Measurements from ENCODE around the gene BMP3.

The BMP3 gene

DNA sequence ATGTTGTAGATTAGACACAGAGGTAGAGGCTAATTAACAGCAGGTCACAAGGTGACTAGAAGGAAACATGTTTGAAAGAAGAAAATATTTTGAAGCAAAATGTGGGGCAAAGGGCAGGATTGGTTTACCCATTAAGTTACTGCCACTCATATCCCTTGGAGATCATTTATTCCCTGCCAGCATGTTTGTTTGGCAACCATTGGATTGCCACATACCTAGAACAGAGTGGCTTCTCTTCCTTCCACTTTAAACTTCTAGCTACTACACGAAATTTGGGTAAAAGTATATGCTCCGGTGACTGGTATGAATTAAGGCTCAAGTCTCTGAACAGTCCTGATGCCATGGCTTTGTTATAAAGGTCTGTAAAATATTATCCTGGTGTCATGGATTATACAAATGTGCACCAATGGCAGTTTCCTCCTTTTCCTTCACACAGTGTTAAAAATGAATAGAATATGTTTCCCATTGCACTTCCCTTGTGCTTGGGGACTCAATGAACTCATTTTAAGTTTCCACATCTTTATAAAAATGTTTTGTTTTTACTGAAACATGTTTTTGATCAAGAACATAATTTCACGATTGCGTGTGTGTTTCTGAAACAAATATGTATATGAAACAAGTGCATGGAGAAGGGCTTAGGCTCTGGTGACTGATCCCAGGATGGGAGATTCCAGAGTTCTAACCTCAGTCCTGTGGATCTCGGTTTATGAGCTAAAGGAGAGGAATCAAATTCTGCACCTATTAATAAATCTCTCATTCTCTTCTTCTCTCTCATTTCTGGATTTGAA is 12.3 kb downstream of the BMP3 start:
- no peak for DNase-seq (ENCODE audit: low spot score)

GRCh38 chr4:81049330-81049729 is 18.8 kb downstream of the BMP3 start:
- no peak for DNase-seq (ENCODE audit: low spot score)

DNA sequence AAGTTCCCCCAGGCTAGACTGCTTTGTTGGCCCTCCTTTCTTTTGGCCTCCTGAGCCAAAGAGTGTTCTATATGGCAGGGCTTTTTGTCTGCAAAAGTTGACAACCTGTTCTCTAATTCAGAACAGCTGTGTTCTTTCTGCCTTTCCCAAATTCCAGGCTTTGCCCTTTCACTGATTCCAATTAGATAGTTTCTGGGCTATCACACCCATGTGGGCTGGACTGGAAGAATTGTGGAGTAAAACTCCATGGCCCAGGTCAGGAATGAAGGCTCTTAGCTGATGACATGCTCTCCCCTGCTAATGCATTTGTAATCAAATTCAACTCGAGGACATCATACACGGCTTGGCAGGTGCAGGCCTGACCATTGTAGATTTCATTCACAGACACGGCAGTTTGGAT is 19.4 kb downstream of the BMP3 start:
- DNase-seq (ENCODE audit: low spot score) = no peak

DNA sequence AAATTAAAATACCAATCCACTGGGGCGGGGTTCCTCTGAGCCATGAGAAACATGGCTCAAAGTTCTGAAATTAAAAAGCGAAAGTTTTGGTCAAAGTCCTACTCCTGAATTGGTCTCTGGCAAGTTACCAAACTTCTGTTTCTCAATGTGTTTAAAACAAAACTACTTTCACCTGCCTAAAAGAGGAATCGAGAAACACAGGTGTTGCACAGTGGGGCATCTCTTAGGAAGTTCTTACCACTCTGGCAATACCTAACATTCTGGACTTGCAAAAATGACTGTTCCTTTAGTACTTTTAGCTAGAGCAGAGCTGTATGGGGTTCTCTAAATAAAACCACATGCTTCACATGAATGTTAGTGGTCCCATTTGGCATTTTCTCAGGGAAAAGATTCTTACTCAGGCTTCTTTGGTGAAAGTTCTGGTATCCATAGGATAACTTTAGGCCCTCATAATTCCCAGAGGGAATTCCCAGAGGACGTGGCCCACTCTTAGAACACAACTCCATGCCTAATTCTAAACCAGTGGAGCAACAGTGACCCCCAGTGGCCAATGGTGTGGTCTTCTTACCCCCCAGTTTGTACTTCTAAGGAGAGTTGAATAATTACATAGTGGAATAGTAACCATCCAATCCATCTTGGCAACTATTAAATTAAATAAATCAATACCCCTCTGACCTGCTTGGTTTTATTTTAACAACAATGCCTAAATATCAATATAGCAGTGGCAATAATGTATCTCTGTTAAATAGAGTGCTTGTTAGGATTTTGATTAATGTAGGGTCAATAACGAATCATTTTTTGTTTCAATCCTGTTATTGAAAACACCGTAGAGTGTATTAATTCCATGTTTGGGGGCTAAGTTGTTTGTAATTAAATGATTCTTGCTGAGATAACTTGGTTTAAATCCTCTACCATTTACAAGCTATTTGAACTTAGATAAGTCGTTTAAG is 21.9 kb downstream of the BMP3 start:
- no peak for DNase-seq (ENCODE audit: low spot score)

GRCh38 chr4:81058621-81059020 is 28.1 kb downstream of the BMP3 start:
- DNase-seq (ENCODE audit: low spot score) = no peak

- no peak for DNase-seq (ENCODE audit: low spot score)
Observed at GRCh38 chr4:81060587-81061343, 30.3 kb downstream of the BMP3 start.

- DNase-seq (ENCODE audit: low spot score) = no peak
Observed at GRCh38 chr4:81061344-81061730, 30.8 kb downstream of the BMP3 start.

DNA sequence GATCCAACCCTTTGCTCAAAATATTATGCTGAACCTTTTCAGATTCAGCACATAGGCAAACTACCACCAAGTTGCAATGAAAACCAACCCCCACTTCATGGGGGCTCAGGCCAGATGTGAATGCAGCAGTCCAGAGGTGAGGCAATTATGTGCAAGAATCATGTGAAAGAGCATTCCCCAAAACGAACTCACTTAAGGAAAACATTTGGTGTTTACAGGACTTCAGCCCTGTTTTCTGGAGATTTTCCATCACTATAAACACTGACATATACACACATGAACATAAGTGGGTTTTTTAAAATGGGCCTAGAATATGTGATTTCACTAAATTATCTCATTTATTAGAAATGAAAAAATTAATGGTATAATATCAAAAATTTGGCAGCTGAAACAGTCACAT is 31.5 kb downstream of the BMP3 start:
- no peak for DNase-seq (ENCODE audit: low spot score)

DNA sequence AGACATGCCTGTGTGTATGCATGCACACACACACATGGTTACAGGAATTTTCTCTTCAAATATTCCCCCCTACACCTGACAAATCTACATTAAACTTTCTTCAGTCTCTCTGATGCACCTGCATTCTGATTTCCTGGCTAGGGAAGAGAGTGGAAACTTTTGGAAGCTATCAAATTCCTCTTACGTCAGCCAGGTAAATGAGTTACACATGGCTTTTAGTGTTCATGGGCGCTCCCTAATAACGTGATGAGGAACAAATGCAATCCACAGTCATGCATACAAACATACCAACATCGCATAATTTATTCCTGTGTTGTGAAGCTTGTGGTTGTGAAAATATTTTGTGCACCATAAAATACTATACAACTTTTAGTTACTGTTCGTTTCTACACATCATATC is 34.9 kb downstream of the BMP3 start:
- DNase-seq (ENCODE audit: low spot score) = no peak

GRCh38 chr4:81069706-81070331 is 39.3 kb downstream of the BMP3 start:
- peak; percentile 3 for DNase-seq (ENCODE audit: low spot score)

- no peak for DNase-seq (ENCODE audit: low spot score)
Observed at GRCh38 chr4:81071013-81071412, 40.5 kb downstream of the BMP3 start.

DNA sequence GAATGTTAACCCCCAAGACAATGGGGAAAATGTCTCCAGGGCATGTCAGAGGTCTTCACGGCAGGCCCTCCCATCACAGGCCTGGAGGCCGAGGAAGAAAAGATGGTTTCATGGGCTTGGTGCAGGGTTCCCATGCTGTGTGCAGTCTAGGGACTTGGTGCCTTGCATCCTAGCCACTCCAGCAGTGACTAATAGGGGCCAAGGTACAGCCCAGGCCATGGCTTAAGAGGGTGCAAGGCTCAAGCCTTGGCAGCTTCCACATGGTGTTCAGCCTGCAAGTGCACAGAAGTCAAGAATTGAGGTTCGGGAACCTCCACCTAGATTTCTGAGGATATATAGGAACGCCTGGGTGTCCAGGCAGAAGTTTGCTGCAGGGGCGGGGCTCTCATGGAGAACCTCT is 50.6 kb downstream of the BMP3 start:
- no peak for DNase-seq (ENCODE audit: low spot score)

DNA sequence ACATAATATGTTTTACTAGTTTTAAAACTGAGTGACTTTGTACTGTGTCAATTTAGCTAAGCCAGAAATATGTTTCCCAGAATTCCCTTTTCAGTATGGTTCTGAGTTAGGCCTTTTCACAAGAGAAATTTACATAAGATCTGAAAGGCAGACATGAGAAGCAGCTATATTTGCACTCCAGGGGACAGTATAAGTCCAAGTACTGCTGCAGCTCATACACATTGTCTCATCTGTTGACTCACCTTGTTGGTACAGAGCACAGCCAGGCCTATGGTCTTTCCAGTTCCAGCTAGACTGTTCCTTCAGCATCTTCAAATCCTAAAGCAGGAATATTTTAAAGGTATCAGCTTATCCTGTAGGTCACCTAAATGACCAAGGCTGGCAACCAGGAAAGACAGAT is 53.5 kb downstream of the BMP3 start:
- no peak for DNase-seq (ENCODE audit: low spot score)

DNA sequence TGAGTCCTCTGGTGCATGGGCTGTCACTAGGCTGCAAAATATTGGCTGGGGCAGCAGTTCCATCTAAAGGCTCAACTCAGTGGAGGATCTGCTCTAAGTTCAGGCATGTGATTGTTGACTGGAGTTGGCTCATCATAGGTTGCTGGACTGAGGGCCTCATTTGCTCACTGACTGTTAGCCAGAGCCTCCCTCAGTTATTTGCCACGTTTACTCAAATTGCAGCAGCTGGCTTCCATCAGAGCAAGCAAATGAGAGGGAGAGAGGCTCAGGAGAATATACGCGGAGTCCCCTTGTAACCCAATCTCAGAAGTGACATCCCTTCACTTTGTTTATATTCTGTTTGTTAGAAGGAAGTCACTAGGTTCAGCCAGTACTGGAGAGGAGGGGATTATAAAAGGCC is 54.1 kb downstream of the BMP3 start:
- no peak for DNase-seq (ENCODE audit: low spot score)

- DNase-seq (ENCODE audit: low spot score) = no peak
Observed at GRCh38 chr4:81085291-81085690, 54.8 kb downstream of the BMP3 start.

GRCh38 chr4:81085979-81086378 is 55.5 kb downstream of the BMP3 start:
- no peak for DNase-seq (ENCODE audit: low spot score)

GRCh38 chr4:81093720-81094401 is 63.4 kb downstream of the BMP3 start:
- DNase-seq (ENCODE audit: low spot score) = no peak

DNA sequence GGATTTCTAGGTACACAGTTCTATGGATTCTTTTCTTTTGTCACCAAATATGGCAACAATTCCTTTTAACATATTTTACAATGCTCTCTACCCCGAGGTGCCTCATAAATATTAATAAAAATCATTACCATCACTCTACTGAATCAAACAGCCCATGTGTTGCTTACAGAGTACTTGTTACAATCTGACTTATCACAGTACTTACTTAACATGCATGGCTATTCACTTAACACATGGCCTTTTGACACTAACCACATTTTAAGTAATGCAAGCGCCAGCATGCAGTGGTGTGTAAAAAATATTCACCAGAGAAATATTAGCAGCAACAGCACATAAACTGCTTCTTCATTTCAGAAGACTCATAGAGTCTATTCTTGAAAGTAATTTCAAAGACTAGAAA is 64.9 kb downstream of the BMP3 start:
- DNase-seq (ENCODE audit: low spot score) = no peak

DNA sequence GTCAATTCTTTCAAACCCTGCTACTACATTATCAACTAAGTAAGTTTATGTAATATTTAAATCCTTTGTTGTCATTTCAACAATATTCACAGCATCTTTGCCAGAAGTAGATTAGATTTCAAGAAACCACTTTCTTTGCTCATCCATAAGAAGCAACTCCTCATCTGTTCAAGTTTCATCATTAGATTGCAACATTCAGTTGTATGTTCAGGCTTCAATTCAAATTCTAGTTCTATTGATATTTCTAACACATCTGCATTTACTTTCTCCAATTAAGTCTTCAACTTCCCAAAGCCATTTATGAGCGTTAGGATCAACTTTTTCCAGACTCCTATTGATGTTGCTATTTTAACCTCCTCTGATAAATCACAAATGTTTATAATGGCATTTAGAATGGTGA is 66.1 kb downstream of the BMP3 start:
- no peak for DNase-seq (ENCODE audit: low spot score)

- DNase-seq (ENCODE audit: low spot score) = no peak
Observed at GRCh38 chr4:81102107-81102506, 71.6 kb downstream of the BMP3 start.

DNA sequence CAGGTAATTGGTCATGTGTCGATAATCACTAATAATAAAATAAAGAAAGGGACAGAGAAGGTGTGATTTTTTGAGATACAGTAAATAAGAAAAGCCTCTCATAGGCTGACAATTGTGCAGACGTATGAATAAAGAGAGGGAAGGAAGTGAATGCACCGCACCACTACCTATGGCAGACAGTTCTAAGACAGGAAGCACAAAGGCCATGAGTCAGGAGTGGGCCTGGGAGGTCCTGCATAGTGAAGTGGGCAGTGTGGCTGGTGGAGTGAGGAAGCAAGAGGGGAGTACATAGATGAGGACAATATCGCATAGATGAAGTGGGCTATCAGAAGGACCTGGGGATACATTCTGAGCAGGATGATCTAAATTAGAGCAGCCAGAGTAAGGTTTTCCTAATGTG is 75.6 kb downstream of the BMP3 start:
- no peak for DNase-seq (ENCODE audit: low spot score)

Data from HuH-7.5 (cell line).